Stimulated activated CD4-positive, alpha-beta T cell treated with anti-CD3 and anti-CD28 coated beads, TNF-alpha, amount 100 ng/mL, for 1 hour (primary cell): ENCODE results near the gene SLIT2.

ENCODE experiments used
- DNase-seq, 3 donors: peaks; one replicate each; pipeline ENCODE4 v3.0.0-alpha.2; 2020; ENCODE audit warnings: low read depth in 3 of 3, low spot score in 1 of 3

SLIT2 gene

DNA sequence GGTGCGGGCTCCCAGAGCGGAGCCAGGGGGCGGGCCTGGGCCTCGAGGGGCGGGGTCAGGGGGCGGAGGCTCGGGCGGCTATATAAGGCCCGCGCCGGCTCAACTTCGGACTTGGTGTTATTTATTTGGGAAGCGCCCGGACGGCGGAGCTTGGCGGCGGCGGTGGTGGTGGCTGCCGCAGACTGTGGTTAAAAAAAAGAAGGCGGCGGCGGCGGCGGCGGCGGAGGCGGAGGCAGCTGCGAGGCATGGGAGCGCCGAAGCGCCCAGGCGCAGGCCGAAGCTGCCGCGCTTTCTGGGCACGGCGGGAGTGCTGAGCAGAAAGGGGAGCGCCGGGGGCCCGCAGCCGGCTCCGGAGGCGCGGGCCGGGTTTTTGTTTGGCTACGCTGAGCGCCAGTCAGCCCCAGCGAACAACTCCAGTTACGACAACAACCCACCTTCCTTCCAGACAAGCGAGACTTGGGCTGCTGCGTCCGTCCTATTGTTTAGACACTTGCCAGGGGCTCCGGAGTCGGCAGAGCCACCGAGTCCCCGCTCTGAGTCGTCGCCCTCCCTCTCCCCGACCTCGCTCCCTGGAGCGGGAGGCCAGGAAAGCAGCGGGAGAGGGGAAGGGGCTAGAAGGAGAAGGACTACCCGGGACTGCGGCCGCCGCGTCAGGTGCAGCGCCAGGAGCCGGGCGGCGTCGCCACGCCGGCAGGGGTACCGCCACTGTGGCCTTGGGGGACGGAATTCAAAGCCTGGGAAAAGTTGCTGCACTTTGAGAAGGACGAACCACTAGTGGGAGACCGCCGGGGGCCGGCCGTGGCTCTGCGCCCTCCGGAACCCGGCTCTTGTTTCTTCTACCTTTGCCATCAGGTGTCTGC is at the start of gene SLIT2:
Gene SLIT2, plus strand, starts transcription at position 110 of the 860 bp plus-strand sequence. CDS start 1,911 bp downstream, outside the sequence.
- no peak for DNase-seq

DNA sequence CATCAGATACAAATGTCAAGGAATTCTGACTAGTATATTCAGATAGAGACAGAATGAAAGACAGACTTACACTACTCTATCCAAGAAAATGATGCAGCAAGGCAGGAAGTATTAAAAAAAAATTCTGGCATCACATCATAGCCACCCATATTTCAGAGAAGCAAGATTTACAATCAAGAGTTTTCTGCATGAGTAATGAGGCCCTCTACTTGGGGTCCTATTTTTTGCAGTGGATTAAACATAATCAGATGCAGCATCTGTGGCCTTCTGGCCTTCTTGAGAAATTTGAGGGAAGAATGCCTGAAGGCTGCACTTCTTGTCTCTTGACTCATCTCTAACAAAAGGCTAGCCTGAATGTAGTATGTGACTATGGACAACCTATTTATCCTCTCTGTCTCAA is 48.2 kb upstream of the SLIT2 start:
- DNase-seq = no peak

GRCh38 chr4:20217521-20217920 is 34.2 kb upstream of the SLIT2 start:
- no peak for DNase-seq

GRCh38 chr4:20217951-20218350 is 33.8 kb upstream of the SLIT2 start:
- no peak for DNase-seq

GRCh38 chr4:20219521-20219920 is 32.2 kb upstream of the SLIT2 start:
- no peak for DNase-seq

- no peak for DNase-seq
These were observed 13.7 kb upstream of the SLIT2 start for GRCh38 chr4:20237894-20238537.

GRCh38 chr4:20248155-20248558 is 3.5 kb upstream of the SLIT2 start:
- no peak for DNase-seq

DNA sequence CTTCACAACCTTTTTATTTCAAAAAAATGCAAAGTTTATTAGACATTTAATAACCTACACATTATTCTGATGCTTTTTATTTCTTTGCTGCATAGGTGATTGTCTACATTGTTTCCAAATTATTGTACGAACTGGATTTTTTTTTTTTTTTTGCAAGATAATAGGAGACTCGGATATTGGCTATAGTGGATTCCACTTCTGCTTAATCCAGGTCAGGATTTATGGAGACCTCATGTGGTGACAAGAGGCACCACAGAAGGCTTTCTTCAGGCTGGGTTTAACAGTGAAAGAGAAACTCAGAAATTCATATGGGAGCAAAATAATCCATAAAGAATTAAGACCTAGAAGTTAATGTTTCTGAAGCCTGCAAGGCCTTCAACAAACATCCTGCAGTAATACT is 2.4 kb upstream of the SLIT2 start:
- no peak for DNase-seq

DNA sequence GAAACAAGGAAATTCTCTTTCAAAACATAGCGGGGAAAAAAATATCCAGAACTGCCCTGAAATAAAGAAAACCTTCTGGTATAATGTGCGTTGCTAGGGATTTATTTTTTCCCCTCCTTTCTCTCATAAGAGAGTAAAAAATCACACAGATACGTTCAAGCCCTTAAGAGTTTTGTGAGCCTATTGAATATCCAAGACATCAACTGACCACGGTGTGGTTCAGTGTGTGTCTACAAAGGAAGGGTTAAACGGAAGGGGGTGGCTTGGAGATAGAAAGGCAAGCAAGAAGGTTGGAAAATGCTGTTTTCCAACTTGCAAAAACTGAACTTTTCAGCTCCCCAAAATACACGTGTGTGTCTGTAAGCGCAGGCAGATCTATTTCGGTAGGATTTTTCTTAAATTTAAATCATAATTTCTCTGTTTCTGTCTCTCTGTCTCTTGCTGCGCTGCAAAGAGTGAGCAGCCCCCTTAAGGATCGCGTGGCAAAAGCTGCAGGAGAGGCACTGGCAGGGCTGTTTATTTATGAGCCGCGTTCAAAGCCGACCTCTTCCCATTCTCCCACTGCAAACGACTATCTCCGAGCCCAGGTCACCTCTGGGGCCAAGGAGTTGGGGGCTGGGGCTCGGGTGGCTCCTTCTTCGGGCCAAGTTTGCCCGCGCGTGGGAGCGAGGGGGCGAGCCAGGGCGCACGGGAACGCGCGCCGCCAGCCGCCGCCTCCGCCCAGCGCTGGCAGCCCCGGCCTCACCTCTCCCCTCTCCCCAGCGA is 492 bp upstream of the SLIT2 start:
- no peak for DNase-seq

GRCh38 chr4:20252656-20253282 is 1.1 kb downstream of the SLIT2 start:
- DNase-seq = no peak

- DNase-seq = no peak
These were observed 1.6 kb downstream of the SLIT2 start for GRCh38 chr4:20253283-20253734.

- DNase-seq = no peak
These were observed 2.2 kb downstream of the SLIT2 start for GRCh38 chr4:20253735-20254409.

DNA sequence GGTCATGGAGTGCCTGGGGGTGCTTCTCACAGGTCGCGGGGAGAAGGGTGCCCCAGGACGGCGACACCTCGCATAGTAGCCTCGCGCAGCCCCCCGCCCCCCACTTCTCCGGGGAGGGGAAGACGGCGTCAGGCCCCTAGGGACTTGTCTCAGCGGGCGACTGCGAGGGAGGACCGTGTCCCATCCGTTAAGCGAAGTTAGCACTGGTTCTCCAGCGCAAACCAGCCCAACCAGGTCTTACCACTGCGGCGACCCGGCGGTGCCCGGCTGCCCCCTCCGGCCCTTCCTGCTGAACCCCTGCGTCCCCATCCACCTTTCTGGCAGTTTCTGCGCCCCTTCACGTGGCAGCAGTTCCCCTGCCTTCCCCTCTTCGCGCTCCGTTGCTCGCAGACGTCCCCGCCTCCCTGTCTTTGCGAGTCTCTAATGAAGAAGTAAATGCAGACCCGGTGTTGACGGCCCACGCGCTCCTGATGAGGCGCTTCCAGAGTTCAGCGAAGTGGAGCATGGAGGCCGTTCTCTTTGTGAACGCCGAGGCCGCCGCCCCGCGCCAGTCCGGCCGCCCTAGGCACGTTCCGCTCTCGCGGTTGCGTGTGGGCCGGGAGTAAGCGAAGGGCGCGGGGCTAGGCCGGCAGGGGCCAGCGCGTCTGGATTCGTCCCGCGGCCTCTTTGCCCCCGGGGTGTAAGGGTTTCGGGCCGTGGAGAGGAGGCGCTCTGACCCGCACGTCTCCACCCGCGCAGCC is 3.0 kb downstream of the SLIT2 start:
- no peak for DNase-seq

DNA sequence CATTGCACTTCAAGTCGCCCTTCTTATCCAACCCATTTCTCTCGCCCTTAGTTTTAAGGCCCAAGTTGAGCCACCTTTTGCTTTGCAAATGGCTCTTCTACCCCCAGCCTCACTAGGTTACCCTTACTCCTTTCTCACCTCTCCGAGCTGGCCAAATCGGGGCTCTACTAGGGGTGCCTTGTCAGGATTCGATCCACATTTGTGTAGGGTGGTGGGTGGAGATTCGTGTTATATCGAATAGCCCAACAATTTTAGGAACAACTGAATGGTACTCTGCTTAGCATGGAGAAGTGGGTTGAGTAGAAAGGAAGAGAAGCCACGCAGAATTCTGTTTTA is 3.5 kb downstream of the SLIT2 start:
- DNase-seq = no peak

DNA sequence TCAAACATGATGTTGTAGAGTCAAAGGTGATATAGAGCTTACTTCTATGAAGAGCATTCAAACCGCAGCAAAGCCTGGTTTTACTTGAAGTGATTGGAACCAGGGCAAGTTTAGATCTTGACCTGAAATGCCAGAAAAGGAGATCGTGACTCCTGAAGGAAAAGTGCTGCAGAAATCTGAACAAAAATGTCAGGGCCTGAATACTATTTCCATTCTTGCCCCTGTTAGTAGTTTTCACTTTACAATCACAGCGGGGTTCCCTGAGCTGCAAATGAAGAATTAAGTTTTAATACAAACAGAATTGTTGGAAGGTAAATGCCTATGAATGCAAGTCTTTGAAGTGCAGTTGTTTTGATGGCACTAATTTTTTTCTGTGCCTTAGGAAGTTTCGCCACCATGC is 4.1 kb downstream of the SLIT2 start:
- no peak for DNase-seq

DNA sequence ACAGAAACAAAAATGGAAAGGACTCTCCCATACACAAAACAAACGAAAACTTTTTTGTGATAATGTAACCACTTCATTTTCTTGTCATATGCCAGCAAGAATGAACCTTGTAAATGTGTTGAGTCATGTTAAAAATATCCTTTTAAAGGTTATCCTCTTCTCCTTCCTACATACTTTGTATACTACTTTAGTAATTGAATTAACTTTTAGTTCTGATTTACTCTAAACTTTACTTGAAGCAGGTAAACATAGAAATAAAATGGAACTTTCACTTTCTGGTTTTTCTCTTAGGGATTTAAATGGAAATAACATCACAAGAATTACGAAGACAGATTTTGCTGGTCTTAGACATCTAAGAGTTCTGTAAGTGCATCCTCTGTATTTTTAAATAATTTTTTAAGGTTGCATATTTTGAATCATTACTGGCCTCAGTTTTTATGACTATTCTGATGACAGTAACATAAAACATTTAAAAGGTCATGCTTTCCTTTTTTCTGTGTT is 4.7 kb downstream of the SLIT2 start:
- no peak for DNase-seq

GRCh38 chr4:20259707-20260106 is 8.0 kb downstream of the SLIT2 start:
- no peak for DNase-seq

DNA sequence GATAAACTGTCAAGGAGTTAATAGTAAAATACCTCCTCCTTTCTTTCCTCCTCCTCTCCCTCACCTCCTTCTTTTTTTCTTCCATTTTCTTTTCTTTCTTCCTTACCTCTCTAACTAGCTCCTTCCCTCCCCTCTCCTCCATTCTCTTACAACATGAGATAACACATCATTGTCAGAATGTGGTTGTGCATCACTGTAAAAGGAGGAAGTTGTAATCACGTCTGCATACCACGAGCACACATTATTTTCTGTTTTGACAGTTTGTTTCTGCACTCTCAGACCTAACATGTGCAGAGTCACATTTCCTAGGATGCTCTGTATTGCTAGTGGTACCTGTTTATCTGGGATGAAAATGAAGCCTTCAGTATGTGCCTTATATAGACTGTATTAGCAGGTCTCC is 9.1 kb downstream of the SLIT2 start:
- DNase-seq = no peak

GRCh38 chr4:20262221-20262620 is 10.5 kb downstream of the SLIT2 start:
- DNase-seq = no peak

- DNase-seq = no peak
These were observed 13.0 kb downstream of the SLIT2 start for GRCh38 chr4:20264688-20265087.
